ENCODE results near the gene ST3GAL2.

DNA sequence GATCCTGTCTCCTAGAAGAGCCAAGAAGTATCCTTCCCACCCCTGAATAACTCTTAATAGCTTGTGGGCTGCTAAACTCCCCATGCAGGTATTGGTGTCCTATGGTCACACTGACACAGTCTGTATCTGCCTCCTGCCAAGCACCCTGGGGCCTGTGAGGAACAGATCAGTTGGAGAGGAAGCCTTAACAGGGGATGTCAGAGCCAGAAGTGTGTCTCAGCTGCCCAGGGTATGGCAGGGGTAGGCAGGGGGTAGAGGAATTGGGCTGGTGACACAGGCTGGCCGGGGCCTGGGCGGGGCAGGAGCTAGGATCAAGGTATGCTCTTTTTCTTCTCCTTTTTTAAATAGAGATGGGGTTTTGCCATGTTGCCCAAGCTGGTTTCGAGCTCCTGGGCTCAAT lies 47.5 kb downstream of the ST3GAL2 start:
- no peak for TF ChIP-seq POLR2A (IDR thresholded peaks at IDR 0.05)
- TF ChIP-seq CTCF (IDR thresholded peaks at IDR 0.05): no peak
